ENCODE results near the gene MYO7B.

The MYO7B gene

GRCh38 chr2:127650785-127651380 is 115.4 kb downstream of the MYO7B start:
- Histone ChIP-seq H3K27ac (ENCODE audit: low read length, poor library complexity, severe bottlenecking) (no peak overlapping the region), H3K9ac (ENCODE audit: low read length) (no peak overlapping the region), H2BK120ac (ENCODE audit: low read depth, low read length) (no peak overlapping the region), H3K36me3 (ENCODE audit: control insufficient read depth in 1 of 2, insufficient read depth in 2 of 2, low read depth in 1 of 2, low read length in 2 of 2) (peaks cover 0 to 37% of the 10 kb centered on the region in 2 experiments), H2BK15ac (ENCODE audit: low read depth, poor library complexity, severe bottlenecking) (peak overlapping the region; percentile 63), H4K8ac (ENCODE audit: low read length) (no peak overlapping the region), H3K79me1 (replicated peaks; ENCODE audit: low read length, poor library complexity, severe bottlenecking) (no peaks in the 10 kb centered on the region), H2BK5ac (ENCODE audit: low read depth, low read length, poor library complexity, severe bottlenecking) (no peak overlapping the region), H3K9me3 (ENCODE audit: control insufficient read depth, low read length) (no peaks in the 10 kb centered on the region), H3K14ac (ENCODE audit: low read length in 2 of 2) (peak overlapping the region in 1 of 2 experiments; percentile 9), H4K91ac (ENCODE audit: low read length) (peak overlapping the region; percentile 60), H3K4me1 (ENCODE audit: control insufficient read depth, insufficient read depth, low read depth, low read length) (peaks cover 38% of the 10 kb centered on the region), H3K4me3 (ENCODE audit: insufficient read depth in 1 of 2, low read depth in 1 of 2, low read length in 2 of 2) (no peak overlapping the region), H3K18ac (ENCODE audit: low read depth in 1 of 2, low read length in 2 of 2) (no peak overlapping the region), H2AFZ (ENCODE audit: low read depth, low read length) (no peak overlapping the region), H2AK5ac (ENCODE audit: low read length, severe bottlenecking) (no peak overlapping the region), H2BK12ac (ENCODE audit: low read length in 2 of 2) (peak overlapping the region in 1 of 2 experiments; percentile 33), H3K4me2 (ENCODE audit: low read length, poor library complexity, severe bottlenecking) (no peak overlapping the region), H3K27me3 (ENCODE audit: control insufficient read depth in 1 of 2, insufficient read depth in 1 of 2, low read length in 2 of 2) (peaks cover 0 to 6% of the 10 kb centered on the region in 2 experiments), H3K4ac (ENCODE audit: low read depth in 1 of 2, low read length in 2 of 2) (no peak overlapping the region), H3K23ac (ENCODE audit: low read length in 2 of 2) (no peak overlapping the region)
- DNase-seq = no peak
- WGBS = 96% methylated on average over 28 of the region's 28 CpGs

DNA sequence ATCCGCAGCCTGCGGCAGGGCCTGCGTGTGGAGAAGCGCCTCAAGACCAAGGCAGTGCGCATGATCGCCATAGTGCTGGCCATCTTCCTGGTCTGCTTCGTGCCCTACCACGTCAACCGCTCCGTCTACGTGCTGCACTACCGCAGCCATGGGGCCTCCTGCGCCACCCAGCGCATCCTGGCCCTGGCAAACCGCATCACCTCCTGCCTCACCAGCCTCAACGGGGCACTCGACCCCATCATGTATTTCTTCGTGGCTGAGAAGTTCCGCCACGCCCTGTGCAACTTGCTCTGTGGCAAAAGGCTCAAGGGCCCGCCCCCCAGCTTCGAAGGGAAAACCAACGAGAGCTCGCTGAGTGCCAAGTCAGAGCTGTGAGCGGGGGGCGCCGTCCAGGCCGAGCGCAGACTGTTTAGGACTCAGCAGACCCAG is 115.9 kb downstream of the MYO7B start:
- Histone ChIP-seq H2BK15ac (ENCODE audit: low read depth, poor library complexity, severe bottlenecking) (no peak overlapping the region), H2BK12ac (ENCODE audit: low read length in 2 of 2) (peak overlapping the region; percentile 28 to 33), H2BK120ac (ENCODE audit: low read depth, low read length) (no peak overlapping the region), H2BK5ac (ENCODE audit: low read depth, low read length, poor library complexity, severe bottlenecking) (no peak overlapping the region), H3K23ac (ENCODE audit: low read length in 2 of 2) (no peak overlapping the region), H3K4me3 (ENCODE audit: insufficient read depth in 1 of 2, low read depth in 1 of 2, low read length in 2 of 2) (no peak overlapping the region), H3K4me2 (ENCODE audit: low read length, poor library complexity, severe bottlenecking) (no peak overlapping the region), H3K27ac (ENCODE audit: low read length, poor library complexity, severe bottlenecking) (no peak overlapping the region), H4K91ac (ENCODE audit: low read length) (peak overlapping the region; percentile 60), H3K18ac (ENCODE audit: low read depth in 1 of 2, low read length in 2 of 2) (no peak overlapping the region), H3K4ac (ENCODE audit: low read depth in 1 of 2, low read length in 2 of 2) (peak overlapping the region in 1 of 2 experiments; percentile 12), H4K8ac (ENCODE audit: low read length) (peak overlapping the region; percentile 48), H3K36me3 (ENCODE audit: control insufficient read depth in 1 of 2, insufficient read depth in 2 of 2, low read depth in 1 of 2, low read length in 2 of 2) (peaks cover 0 to 37% of the 10 kb centered on the region in 2 experiments), H3K4me1 (ENCODE audit: control insufficient read depth, insufficient read depth, low read depth, low read length) (peaks cover 36% of the 10 kb centered on the region), H2AFZ (ENCODE audit: low read depth, low read length) (no peak overlapping the region), H3K79me1 (replicated peaks; ENCODE audit: low read length, poor library complexity, severe bottlenecking) (no peaks in the 10 kb centered on the region), H3K9me3 (ENCODE audit: control insufficient read depth, low read length) (no peaks in the 10 kb centered on the region), H2AK5ac (ENCODE audit: low read length, severe bottlenecking) (no peak overlapping the region), H3K27me3 (ENCODE audit: control insufficient read depth in 1 of 2, insufficient read depth in 1 of 2, low read length in 2 of 2) (peaks cover 0 to 6% of the 10 kb centered on the region in 2 experiments), H3K14ac (ENCODE audit: low read length in 2 of 2) (peak overlapping the region in 1 of 2 experiments; percentile 9), H3K9ac (ENCODE audit: low read length) (no peak overlapping the region)
- DNase-seq = no peak
- 96% methylated on average over 29 of the region's 29 CpGs for WGBS

GRCh38 chr2:127651971-127652550 is 116.6 kb downstream of the MYO7B start:
- H3K4me3 ChIP-seq (ENCODE audit: insufficient read depth in 1 of 2, low read depth in 1 of 2, low read length in 2 of 2) = no peak overlapping the region
- peaks cover 0 to 6% of the 10 kb centered on the region in 2 experiments for H3K27me3 ChIP-seq (ENCODE audit: control insufficient read depth in 1 of 2, insufficient read depth in 1 of 2, low read length in 2 of 2)
- WGBS = 65% methylated on average over 13 of the region's 14 CpGs
- H3K36me3 ChIP-seq (ENCODE audit: control insufficient read depth in 1 of 2, insufficient read depth in 2 of 2, low read depth in 1 of 2, low read length in 2 of 2) = peaks cover 0 to 42% of the 10 kb centered on the region in 2 experiments
- no peak overlapping the region for H2BK12ac ChIP-seq (ENCODE audit: low read length in 2 of 2)
- H3K14ac ChIP-seq (ENCODE audit: low read length in 2 of 2) = no peak overlapping the region
- H2BK5ac ChIP-seq (ENCODE audit: low read depth, low read length, poor library complexity, severe bottlenecking) = no peak overlapping the region
- H3K9me3 ChIP-seq (ENCODE audit: control insufficient read depth, low read length) = no peaks in the 10 kb centered on the region
- peaks cover 32% of the 10 kb centered on the region for H3K4me1 ChIP-seq (ENCODE audit: control insufficient read depth, insufficient read depth, low read depth, low read length)
- peak overlapping the region in 1 of 2 experiments; percentile 35 for H3K4ac ChIP-seq (ENCODE audit: low read depth in 1 of 2, low read length in 2 of 2)
- peak overlapping the region; percentile 9 for H2BK15ac ChIP-seq (ENCODE audit: low read depth, poor library complexity, severe bottlenecking)
- no peak overlapping the region for H2AFZ ChIP-seq (ENCODE audit: low read depth, low read length)
- peak overlapping the region; percentile 47 for H4K91ac ChIP-seq (ENCODE audit: low read length)
- DNase-seq = peak; percentile 80
- H3K27ac ChIP-seq (ENCODE audit: low read length, poor library complexity, severe bottlenecking) = no peak overlapping the region
- no peak overlapping the region for H2AK5ac ChIP-seq (ENCODE audit: low read length, severe bottlenecking)
- H4K8ac ChIP-seq (ENCODE audit: low read length) = no peak overlapping the region
- peak overlapping the region in 1 of 2 experiments; percentile 4 for H3K18ac ChIP-seq (ENCODE audit: low read depth in 1 of 2, low read length in 2 of 2)
- H3K79me1 ChIP-seq (replicated peaks; ENCODE audit: low read length, poor library complexity, severe bottlenecking) = peaks cover 2% of the 10 kb centered on the region
- no peak overlapping the region for H3K4me2 ChIP-seq (ENCODE audit: low read length, poor library complexity, severe bottlenecking)
- H3K23ac ChIP-seq (ENCODE audit: low read length in 2 of 2) = no peak overlapping the region
- H3K9ac ChIP-seq (ENCODE audit: low read length) = no peak overlapping the region
- no peak overlapping the region for H2BK120ac ChIP-seq (ENCODE audit: low read depth, low read length)

GRCh38 chr2:127652786-127653357 is 117.4 kb downstream of the MYO7B start:
- Histone ChIP-seq H3K9ac (ENCODE audit: low read length) (no peak overlapping the region), H3K79me1 (replicated peaks; ENCODE audit: low read length, poor library complexity, severe bottlenecking) (peaks cover 2% of the 10 kb centered on the region), H3K4me1 (ENCODE audit: control insufficient read depth, insufficient read depth, low read depth, low read length) (peaks cover 26% of the 10 kb centered on the region), H3K4me2 (ENCODE audit: low read length, poor library complexity, severe bottlenecking) (no peak overlapping the region), H3K18ac (ENCODE audit: low read depth in 1 of 2, low read length in 2 of 2) (no peak overlapping the region), H2BK5ac (ENCODE audit: low read depth, low read length, poor library complexity, severe bottlenecking) (no peak overlapping the region), H3K14ac (ENCODE audit: low read length in 2 of 2) (no peak overlapping the region), H3K27me3 (ENCODE audit: control insufficient read depth in 1 of 2, insufficient read depth in 1 of 2, low read length in 2 of 2) (peaks cover 0 to 6% of the 10 kb centered on the region in 2 experiments), H2AFZ (ENCODE audit: low read depth, low read length) (no peak overlapping the region), H3K27ac (ENCODE audit: low read length, poor library complexity, severe bottlenecking) (no peak overlapping the region), H2AK5ac (ENCODE audit: low read length, severe bottlenecking) (no peak overlapping the region), H3K4me3 (ENCODE audit: insufficient read depth in 1 of 2, low read depth in 1 of 2, low read length in 2 of 2) (no peak overlapping the region), H2BK15ac (ENCODE audit: low read depth, poor library complexity, severe bottlenecking) (peak overlapping the region; percentile 65), H3K36me3 (ENCODE audit: control insufficient read depth in 1 of 2, insufficient read depth in 2 of 2, low read depth in 1 of 2, low read length in 2 of 2) (peaks cover 0 to 45% of the 10 kb centered on the region in 2 experiments), H2BK120ac (ENCODE audit: low read depth, low read length) (no peak overlapping the region), H4K91ac (ENCODE audit: low read length) (peak overlapping the region; percentile 43), H3K4ac (ENCODE audit: low read depth in 1 of 2, low read length in 2 of 2) (no peak overlapping the region), H3K9me3 (ENCODE audit: control insufficient read depth, low read length) (no peaks in the 10 kb centered on the region), H3K23ac (ENCODE audit: low read length in 2 of 2) (no peak overlapping the region), H4K8ac (ENCODE audit: low read length) (no peak overlapping the region), H2BK12ac (ENCODE audit: low read length in 2 of 2) (no peak overlapping the region)
- DNase-seq = no peak
- WGBS = 82% methylated on average over 25 of the region's 25 CpGs

All from mesenchymal stem cell (in vitro differentiated cells and primary cell).